Bronchial epithelial cell (primary cell): ENCODE results near the gene MZF1. TPM values are rescaled to one million over a fixed set of nuclear protein-coding genes. Genes with fewer than 3 reads are reported as not detected.
"Not testable (repeated sequence)": the region's sequence is repeated elsewhere in the genome, so short reads cannot be mapped to it uniquely, and the experiment has no call there.

ENCODE experiments used
- DNase-seq: peaks from one replicate; pipeline ENCODE4 v3.0.0-alpha.2; 2010; ENCODE audit warnings: low read depth
- FAIRE-seq: peaks from 2 replicates; lab custom pipeline; 2011; peaks lifted over from hg19 to GRCh38; lab: Jason Lieb, UNC
- H3K27me3 ChIP-seq: 2 replicates; pipeline ENCODE4 v1.5.1; 2011; ENCODE audit warnings: low read length; ENCODE audit not compliant: control insufficient read depth, insufficient read depth
- H3K36me3 ChIP-seq: 2 replicates; pipeline ENCODE4 v1.5.1; 2011; ENCODE audit warnings: low read length; ENCODE audit not compliant: control insufficient read depth, insufficient read depth
- H3K4me3 ChIP-seq: 2 replicates; pipeline ENCODE4 v1.5.1; 2011; ENCODE audit warnings: mild to moderate bottlenecking, low read depth, low read length, control low read depth
- CTCF ChIP-seq: IDR thresholded peaks from 2 replicates; pipeline ENCODE4 v1.5.1; 2011; ENCODE audit warnings: mild to moderate bottlenecking, moderate library complexity, low read length, control low read depth, inconsistent platforms; ENCODE audit not compliant: insufficient read depth, severe bottlenecking
- total RNA-seq: library from RNA; depleted of rRNA; stranded (reverse); fragments of >200 nt; gene quantifications from 2 replicates; pipeline ENCODE4 v1.2.1, GENCODE V29; 2014

Gene MZF1
- total RNA-seq, 1 donor from 2014 or later, result 14.7 TPM

- Histone ChIP-seq H3K36me3 (peaks cover 51% of the 10 kb centered on the region), H3K27me3 (no peaks in the 10 kb centered on the region), H3K4me3 (no peak overlapping the region)
- DNase-seq, result no peak
- no peak for FAIRE-seq
- TF ChIP-seq CTCF, result no peak
These were observed 25.5 kb downstream of the MZF1 start for GRCh38 chr19:58547323-58548312.

- H3K4me3 ChIP-seq, result peak overlapping the region; percentile 66
- H3K36me3 ChIP-seq, result peaks cover 45% of the 10 kb centered on the region
These were observed 27.1 kb downstream of the MZF1 start for GRCh38 chr19:58546019-58546530.

DNA sequence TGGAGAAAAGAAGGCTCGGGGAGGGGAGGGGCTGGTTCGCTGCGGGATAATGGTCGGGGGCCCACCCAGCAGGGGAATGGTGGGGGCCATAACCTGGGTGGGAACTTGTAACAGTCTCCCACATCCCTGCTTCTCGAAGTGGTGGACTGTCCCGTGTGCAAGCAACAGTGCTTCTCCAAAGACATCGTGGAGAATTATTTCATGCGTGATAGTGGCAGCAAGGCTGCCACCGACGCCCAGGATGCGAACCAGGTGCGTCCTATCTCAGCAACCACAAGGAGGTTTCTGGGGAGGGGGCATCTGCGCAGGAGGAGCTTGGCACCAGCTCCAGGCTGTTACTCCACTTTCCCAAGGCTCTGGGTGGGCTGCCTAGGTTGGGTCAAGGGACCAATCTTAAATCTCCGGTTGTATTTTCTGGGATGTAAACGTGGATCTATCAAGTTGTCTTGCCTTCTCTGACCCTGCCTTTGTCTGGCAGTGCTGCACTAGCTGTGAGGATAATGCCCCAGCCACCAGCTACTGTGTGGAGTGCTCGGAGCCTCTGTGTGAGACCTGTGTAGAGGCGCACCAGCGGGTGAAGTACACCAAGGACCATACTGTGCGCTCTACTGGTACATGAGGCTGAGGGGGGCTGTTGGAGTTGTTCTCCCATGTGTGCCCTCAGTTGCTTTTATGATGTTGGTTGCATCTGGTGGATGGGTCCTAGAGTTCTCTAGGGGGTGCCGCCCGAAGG is 27.7 kb downstream of the MZF1 start:
- peaks cover 40% of the 10 kb centered on the region for H3K36me3 ChIP-seq
- no peaks in the 10 kb centered on the region for H3K27me3 ChIP-seq
- H3K4me3 ChIP-seq, result peak overlapping the region; percentile 66
- no peak for DNase-seq
- no peak for TF ChIP-seq CTCF
- no peak for FAIRE-seq

More at GRCh38 chr19:58546019-58546530, 27.1 kb downstream of the MZF1 start:
- no peaks in the 10 kb centered on the region for H3K27me3 ChIP-seq
- no peak for FAIRE-seq
- TF ChIP-seq CTCF, result no peak
- no peak for DNase-seq

- TF ChIP-seq CTCF, result no peak
- FAIRE-seq (no peak), DNase-seq (no peak)
- H3K27me3 ChIP-seq, result no peaks in the 10 kb centered on the region
- peaks cover 34% of the 10 kb centered on the region for H3K36me3 ChIP-seq
- H3K4me3 ChIP-seq, result peak overlapping the region; percentile 66
These were observed 28.4 kb downstream of the MZF1 start for GRCh38 chr19:58544591-58545285.

GRCh38 chr19:58543826-58544590 is 29.1 kb downstream of the MZF1 start, which contains the start of gene TRIM28:
Gene TRIM28, plus strand, starts transcription at chr19:58544064. Its CDS starts 694 bp downstream, at chr19:58544758.
- Histone ChIP-seq H3K36me3 (peaks cover 29% of the 10 kb centered on the region), H3K4me3 (peak within 1 kb of the TSS; percentile 66), H3K27me3 (no peaks in the 10 kb centered on the region)
- TF ChIP-seq CTCF, result no peak
- FAIRE-seq (peak; percentile 83), DNase-seq (peak; percentile 93)

DNA sequence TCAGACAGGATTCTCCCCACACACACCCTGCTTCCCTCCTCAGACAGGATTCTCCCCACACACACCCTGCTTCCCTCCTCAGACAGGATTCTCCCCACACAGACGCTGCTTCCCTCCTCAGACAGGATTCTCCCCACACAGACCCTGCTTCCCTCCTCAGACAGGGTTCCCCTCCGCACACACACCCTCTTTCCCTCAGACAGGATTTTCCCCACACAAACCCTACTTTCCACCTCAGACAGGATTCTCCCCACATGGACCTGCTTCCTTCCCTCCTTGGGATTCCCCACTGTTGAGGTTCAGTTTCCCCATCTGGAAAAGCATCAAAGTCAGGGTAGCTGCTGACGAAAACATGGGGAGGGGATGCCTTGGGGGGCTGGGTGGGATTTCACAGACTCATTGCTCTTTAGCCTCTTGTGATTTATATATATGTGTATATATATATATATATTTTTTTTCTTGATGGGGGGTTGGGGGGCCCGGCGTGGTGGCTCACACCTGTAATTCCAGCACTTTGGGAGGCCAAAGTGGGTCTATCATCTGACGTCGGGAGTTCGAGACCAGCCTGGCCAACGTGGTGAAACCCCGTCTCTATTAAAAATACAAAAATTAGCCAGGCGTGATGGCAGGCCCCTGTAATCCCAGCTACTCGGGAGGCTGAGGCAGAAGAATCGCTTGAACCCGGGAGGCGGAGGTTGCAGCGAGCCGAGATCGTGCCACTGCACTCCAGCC is 30.3 kb downstream of the MZF1 start:
- H3K27me3 ChIP-seq, DNase-seq, FAIRE-seq, H3K4me3 ChIP-seq: not testable (repeated sequence)
- peaks cover 19% of the 10 kb centered on the region for H3K36me3 ChIP-seq

GRCh38 chr19:58539169-58539559 is 34.0 kb downstream of the MZF1 start:
- not testable (repeated sequence) for H3K27me3 ChIP-seq, FAIRE-seq, H3K4me3 ChIP-seq, DNase-seq, H3K36me3 ChIP-seq
